Naive thymus-derived CD4-positive, alpha-beta T cell (primary cell): ENCODE results near the gene TC2N. TPM values are rescaled to one million over a fixed set of nuclear protein-coding genes. Genes with fewer than 3 reads are reported as not detected.

Experiments used
- ATAC-seq: fragments of 150-1000 bp; cut with Tn5 transposase; 2 replicates; pipeline ENCODE4 v1.10.0; 2021; ENCODE audit warnings: mild to moderate bottlenecking, moderate library complexity
- CTCF ChIA-PET: fragments of 350-600 bp; sonication (Branson Sonifier 250); formaldehyde crosslinking; loops from one replicate; lab custom pipeline; 2021; ENCODE audit warnings: antibody characterized with exemption; lab: Charles Lee
- POLR2A ChIA-PET: fragments of 350-600 bp; sonication (Branson Sonifier 250); formaldehyde crosslinking; loops from one replicate; lab custom pipeline; 2021; ENCODE audit warnings: antibody characterized with exemption, inconsistent platforms; lab: Charles Lee
- DNase-seq, 9 donors: peaks; one replicate each; pipeline versions ENCODE4 v3.0.0 to v3.0.0-alpha.2; 2020 to 2022; ENCODE audit warnings: mixed read lengths in 1 of 9
- H3K27ac ChIP-seq: one replicate; pipeline ENCODE4 v1.7.0; 2013; ENCODE audit warnings: mild to moderate bottlenecking, low read depth, low read length, moderate library complexity
- H3K27me3 ChIP-seq, 2 donors: one replicate each; pipeline ENCODE4 v1.7.0; 2013; ENCODE audit warnings: low read length in 2 of 2, mild to moderate bottlenecking in 2 of 2, moderate library complexity in 2 of 2; ENCODE audit not compliant: control insufficient read depth in 2 of 2, insufficient read depth in 2 of 2
- H3K36me3 ChIP-seq, 3 experiments: 1 replicate in 2 of 3; 2 replicates in 1 of 3; pipeline ENCODE4 v1.7.0; 2013; ENCODE audit warnings: low read length in 3 of 3, mild to moderate bottlenecking in 3 of 3, moderate library complexity in 1 of 3; ENCODE audit not compliant: insufficient read depth in 3 of 3, control insufficient read depth in 2 of 3
- H3K4me1 ChIP-seq, 2 donors: one replicate each; pipeline ENCODE4 v1.7.0; 2013; ENCODE audit warnings: low read length in 2 of 2, mild to moderate bottlenecking in 2 of 2, moderate library complexity in 1 of 2; ENCODE audit not compliant: control insufficient read depth in 2 of 2, insufficient read depth in 2 of 2
- H3K4me3 ChIP-seq: 2 replicates; pipeline ENCODE4 v1.7.0; 2013; ENCODE audit warnings: mild to moderate bottlenecking, low read length
- H3K9me3 ChIP-seq, 3 experiments: 1 replicate in 2 of 3; 2 replicates in 1 of 3; pipeline ENCODE4 v1.7.0; 2013; ENCODE audit warnings: low read length in 3 of 3; ENCODE audit not compliant: control insufficient read depth in 2 of 3
- H3K27ac Mint-ChIP-seq, 9 donors: one replicate each; pipeline ENCODE4 v1.8.0; 2020 to 2022; ENCODE audit warnings: mixed read lengths in 9 of 9, mild to moderate bottlenecking in 8 of 9, moderate library complexity in 5 of 9, inconsistent platforms in 2 of 9
- H3K27me3 Mint-ChIP-seq, 5 donors: one replicate each; pipeline ENCODE4 v1.8.0; 2021 to 2022; ENCODE audit warnings: mixed read lengths in 5 of 5, mild to moderate bottlenecking in 1 of 5
- H3K36me3 Mint-ChIP-seq, 5 donors: one replicate each; pipeline ENCODE4 v1.8.0; 2020 to 2022; ENCODE audit warnings: mixed read lengths in 5 of 5, mild to moderate bottlenecking in 3 of 5, inconsistent platforms in 1 of 5
- H3K4me1 Mint-ChIP-seq, 7 donors: one replicate each; pipeline ENCODE4 v1.8.0; 2020 to 2022; ENCODE audit warnings: mixed read lengths in 7 of 7, mild to moderate bottlenecking in 3 of 7, inconsistent platforms in 1 of 7
- H3K4me3 Mint-ChIP-seq, 10 donors: one replicate each; pipeline ENCODE4 v1.8.0; 2020 to 2022; ENCODE audit warnings: mild to moderate bottlenecking in 10 of 10, mixed read lengths in 10 of 10, moderate library complexity in 6 of 10, inconsistent platforms in 2 of 10
- H3K9me3 Mint-ChIP-seq, 11 donors: one replicate each; pipeline ENCODE4 v1.8.0; 2020 to 2022; ENCODE audit warnings: mixed read lengths in 11 of 11, mild to moderate bottlenecking in 4 of 11, inconsistent platforms in 1 of 11, moderate library complexity in 1 of 11
- intact Hi-C, 2 donors: fragments of 100-400 bp; cut with micrococcal nuclease; formaldehyde crosslinking; loops; one replicate each; pipeline ENCODE4 v1.15.1; 2023
- polyA plus RNA-seq, 2 donors: library from polyadenylated mRNA; unstranded; fragments of 300-500 nt; fragmentation: Illumina TruSeq; gene quantifications; one replicate each; pipeline ENCODE4 v1.2.3, GENCODE V29; 2021
- total RNA-seq, 6 experiments: library from RNA in 5 of 6; stranded (reverse) in 5 of 6; gene quantifications; 1 replicate in 5 of 6; 2 replicates in 1 of 6; pipeline ENCODE4 v1.2.3 and lab custom pipeline; 2021 to 2026

The TC2N gene
- total and polyA plus RNA-seq, 7 experiments from 2014 or later: 158 to 301 (median 193) TPM

GRCh38 chr14:91732859-91733477 is 134.4 kb downstream of the TC2N start:
- ATAC-seq: no peak
- intact Hi-C loops: no loop called here
- Histone ChIP-seq H3K27ac (no peak overlapping the region), H3K4me3 (no peak overlapping the region), H3K36me3 (no peaks in the 10 kb centered on the region), H3K4me1 (no peaks in the 10 kb centered on the region), H3K9me3 (no peaks in the 10 kb centered on the region), H3K27me3 (no peaks in the 10 kb centered on the region)
- Mint-ChIP-seq H3K27me3 (peaks cover 0 to 8% (median 0%) of the 10 kb centered on the region in 5 donors), H3K36me3 (peaks cover 0 to 14% (median 12%) of the 10 kb centered on the region in 5 donors), H3K4me3 (no peak overlapping the region), H3K9me3 (peaks cover 0 to 2% (median 0%) of the 10 kb centered on the region in 11 donors), H3K4me1 (peaks cover 0 to 7% (median 0%) of the 10 kb centered on the region in 7 donors), H3K27ac (no peak overlapping the region)
- POLR2A ChIA-PET: no interaction called here
- no peak for DNase-seq
- CTCF ChIA-PET: no interaction called here

- intact Hi-C loops: no loop called here
- POLR2A ChIA-PET: no interaction called here
- CTCF ChIA-PET: no interaction called here
Measured at GRCh38 chr14:91732439-91732838, 134.9 kb downstream of the TC2N start.

DNA sequence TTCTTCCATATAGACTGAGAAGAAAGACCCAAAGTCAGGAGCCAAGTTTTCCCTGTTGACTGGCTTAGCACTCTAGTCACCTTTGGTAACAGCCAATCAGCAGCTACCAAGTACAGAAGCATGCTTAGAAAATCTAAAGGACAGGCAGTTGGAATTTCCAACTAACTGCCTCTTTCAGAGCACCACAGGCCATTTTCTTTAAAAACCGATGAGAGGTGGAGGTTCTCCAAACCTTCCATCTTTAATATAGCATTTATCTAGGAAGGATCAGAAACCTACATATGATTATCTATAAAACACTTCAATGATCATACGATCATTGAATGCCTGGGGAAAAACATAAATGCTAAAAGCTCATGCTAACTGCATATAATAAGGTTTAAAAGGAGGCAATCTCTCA is 135.3 kb downstream of the TC2N start, which contains the start of gene CATSPERB:
TSS of gene CATSPERB (minus strand) at position 101 of the 400 bp plus-strand sequence. CDS start 2,607 bp downstream, outside the sequence.
- POLR2A ChIA-PET: no interaction called here
- H3K27ac Mint-ChIP-seq: no peak within 1 kb of the TSS

More at GRCh38 chr14:91732439-91732838, 134.9 kb downstream of the TC2N start:
- no peak overlapping the region for H3K4me3 Mint-ChIP-seq
- no peaks in the 10 kb centered on the region for H3K4me1 ChIP-seq
- ATAC-seq: no peak
- H3K36me3 ChIP-seq: no peaks in the 10 kb centered on the region
- H3K9me3 ChIP-seq: no peaks in the 10 kb centered on the region
- no peak overlapping the region for H3K27ac ChIP-seq
- H3K4me3 ChIP-seq: no peak overlapping the region
- peaks cover 0 to 3% (median 0%) of the 10 kb centered on the region in 5 donors for H3K27me3 Mint-ChIP-seq
- no peak for DNase-seq
- peaks cover 0 to 7% (median 0%) of the 10 kb centered on the region in 7 donors for H3K4me1 Mint-ChIP-seq
- peaks cover 0 to 14% (median 11%) of the 10 kb centered on the region in 5 donors for H3K36me3 Mint-ChIP-seq
- no peaks in the 10 kb centered on the region for H3K27me3 ChIP-seq
- peaks cover 0 to 2% (median 0%) of the 10 kb centered on the region in 11 donors for H3K9me3 Mint-ChIP-seq
- H3K27ac Mint-ChIP-seq: no peak overlapping the region

DNA sequence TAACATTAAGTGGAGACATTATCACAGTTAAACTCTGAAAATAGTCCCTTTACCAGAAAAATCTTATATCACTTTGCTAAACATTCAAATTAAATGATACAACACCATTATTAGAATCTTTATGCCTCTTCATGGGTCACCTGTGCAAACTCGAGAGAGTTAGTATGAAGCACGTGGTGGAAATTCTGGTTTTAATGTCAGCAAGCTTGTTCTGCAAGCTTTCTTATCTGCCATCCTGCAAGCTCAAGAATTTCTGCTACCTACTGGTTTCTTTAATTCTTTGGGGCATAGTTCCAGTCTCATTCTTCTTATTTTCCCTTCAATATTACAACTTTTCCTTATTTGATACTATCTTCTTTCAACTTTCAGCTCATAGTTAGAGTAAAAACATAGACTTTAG is 136.3 kb downstream of the TC2N start:
- Mint-ChIP-seq H3K27me3 (peaks cover 0 to 3% (median 0%) of the 10 kb centered on the region in 5 donors), H3K27ac (no peak overlapping the region), H3K36me3 (peaks cover 0 to 9% (median 3%) of the 10 kb centered on the region in 5 donors), H3K9me3 (peaks cover 0 to 2% (median 0%) of the 10 kb centered on the region in 11 donors), H3K4me3 (no peak overlapping the region), H3K4me1 (peaks cover 0 to 7% (median 0%) of the 10 kb centered on the region in 7 donors)
- Histone ChIP-seq H3K27ac (no peak overlapping the region), H3K4me3 (no peak overlapping the region), H3K27me3 (no peaks in the 10 kb centered on the region), H3K36me3 (no peaks in the 10 kb centered on the region), H3K4me1 (no peaks in the 10 kb centered on the region), H3K9me3 (no peaks in the 10 kb centered on the region)
- intact Hi-C loops: no loop called here
- ChIA-PET CTCF (no interaction called here), POLR2A (no interaction called here)
- ATAC-seq (no peak), DNase-seq (no peak)

More for the DNA sequence above, 135.3 kb downstream of the TC2N start, which contains the start of gene CATSPERB:
- CTCF ChIA-PET: no interaction called here
- ATAC-seq: no peak
- H3K4me3 Mint-ChIP-seq: no peak within 1 kb of the TSS
- no peaks in the 10 kb centered on the region for H3K36me3 ChIP-seq
- peaks cover 0 to 2% (median 0%) of the 10 kb centered on the region in 11 donors for H3K9me3 Mint-ChIP-seq
- DNase-seq: no peak
- no peak within 1 kb of the TSS for H3K27ac ChIP-seq
- intact Hi-C loops: no loop called here
- H3K4me3 ChIP-seq: no peak within 1 kb of the TSS
- H3K27me3 Mint-ChIP-seq: peaks cover 0 to 3% (median 0%) of the 10 kb centered on the region in 5 donors
- no peaks in the 10 kb centered on the region for H3K27me3 ChIP-seq
- peaks cover 0 to 7% (median 0%) of the 10 kb centered on the region in 7 donors for H3K4me1 Mint-ChIP-seq
- no peaks in the 10 kb centered on the region for H3K4me1 ChIP-seq
- H3K36me3 Mint-ChIP-seq: peaks cover 0 to 13% (median 11%) of the 10 kb centered on the region in 5 donors
- no peaks in the 10 kb centered on the region for H3K9me3 ChIP-seq

DNA sequence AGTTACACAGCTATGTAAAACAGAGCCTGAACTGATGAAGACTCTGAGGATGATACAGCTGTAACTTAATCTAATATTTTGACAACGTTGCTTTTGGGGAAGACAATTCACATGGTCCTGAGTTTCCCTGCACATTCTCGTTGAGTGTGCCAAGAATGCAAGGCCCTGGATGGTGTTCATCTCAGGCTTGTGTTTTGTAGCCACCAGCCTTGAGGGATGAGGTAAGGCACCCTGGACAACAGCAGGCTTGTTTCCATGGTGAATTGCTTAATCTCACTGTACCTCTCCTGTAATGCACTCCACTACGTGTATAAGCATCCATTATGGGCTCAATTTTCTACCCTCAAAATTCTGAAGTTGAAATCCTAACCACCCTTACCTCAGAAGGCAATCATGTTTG is 137.6 kb downstream of the TC2N start:
- no peaks in the 10 kb centered on the region for H3K9me3 ChIP-seq
- Mint-ChIP-seq H3K36me3 (peaks cover 0 to 7% (median 0%) of the 10 kb centered on the region in 5 donors), H3K27me3 (no peaks in the 10 kb centered on the region), H3K4me1 (peaks cover 0 to 7% (median 0%) of the 10 kb centered on the region in 7 donors), H3K27ac (peak overlapping the region in 1 of 9 donors; percentile 52), H3K9me3 (peaks cover 0 to 2% (median 0%) of the 10 kb centered on the region in 11 donors), H3K4me3 (no peak overlapping the region)
- POLR2A ChIA-PET: no interaction called here
- no peaks in the 10 kb centered on the region for H3K36me3 ChIP-seq
- no peak for ATAC-seq
- no peak for DNase-seq
- intact Hi-C loops: no loop called here
- H3K27ac ChIP-seq: no peak overlapping the region
- CTCF ChIA-PET: no interaction called here
- H3K4me1 ChIP-seq: no peaks in the 10 kb centered on the region
- H3K27me3 ChIP-seq: no peaks in the 10 kb centered on the region
- no peak overlapping the region for H3K4me3 ChIP-seq

Other genes with a start within 250 kb of the TC2N start
- gene CATSPERB, start 135.4 kb downstream of the TC2N start, total RNA-seq: 1 to 10 TPM; 1.5 to 8.4 (median 6.6) TPM
- gene CATSPERB, start 135.4 kb downstream of the TC2N start, polyA plus RNA-seq: under 1 TPM; 0.18 to 0.64 TPM
- gene FBLN5, start 80.2 kb upstream of the TC2N start, total RNA-seq: 10 to 100 TPM in 2 of 5 experiments, 1 to 10 TPM in 3; 2.9 to 11.7 (median 7.2) TPM
- gene FBLN5, start 80.2 kb upstream of the TC2N start, polyA plus RNA-seq: 10 to 100 TPM; 30.5 to 53.3 TPM
- gene TRIP11, start 172.5 kb upstream of the TC2N start, total RNA-seq: 10 to 100 TPM; 34.1 to 72.4 (median 58.4) TPM
- 10 to 100 TPM; 46.1 to 74.8 TPM for gene TRIP11, start 172.5 kb upstream of the TC2N start, polyA plus RNA-seq
- 10 to 100 TPM; 27.8 to 54.9 (median 36.9) TPM for gene ATXN3, start 239.0 kb upstream of the TC2N start, total RNA-seq
- gene ATXN3, start 239.0 kb upstream of the TC2N start, polyA plus RNA-seq: 10 to 100 TPM; 15.5 to 15.8 TPM